SK-MEL-5 (cell line): ENCODE data around the gene B3GALT4. TPM values are rescaled to one million over a fixed set of nuclear protein-coding genes. Genes with fewer than 3 reads are reported as not detected.
A peak's percentile ranks its signal among the peaks of the same experiment; 100 is the strongest.

Experiments used
- DNase-seq: peaks from one replicate; pipeline ENCODE4 v3.0.0-alpha.2; 2016; ENCODE audit warnings: low read depth, low spot score
- in situ Hi-C: cut with HindIII; loops from 2 replicates; pipeline ENCODE4 v1.10.0; 2016; ENCODE audit warnings: low sequenced_read_pairs, high pct_unique_total_duplicates, low pct_unique_long_range_greater_than_20kb
- total RNA-seq: library from RNA; depleted of rRNA; stranded (reverse); fragments of >200 nt; shearing (Covaris generic); gene quantifications from 2 replicates; pipeline ENCODE4 v1.2.3, GENCODE V29; 2014

The B3GALT4 gene
- total RNA-seq, 1 experiment from 2014 or later: 1.0 TPM

DNA sequence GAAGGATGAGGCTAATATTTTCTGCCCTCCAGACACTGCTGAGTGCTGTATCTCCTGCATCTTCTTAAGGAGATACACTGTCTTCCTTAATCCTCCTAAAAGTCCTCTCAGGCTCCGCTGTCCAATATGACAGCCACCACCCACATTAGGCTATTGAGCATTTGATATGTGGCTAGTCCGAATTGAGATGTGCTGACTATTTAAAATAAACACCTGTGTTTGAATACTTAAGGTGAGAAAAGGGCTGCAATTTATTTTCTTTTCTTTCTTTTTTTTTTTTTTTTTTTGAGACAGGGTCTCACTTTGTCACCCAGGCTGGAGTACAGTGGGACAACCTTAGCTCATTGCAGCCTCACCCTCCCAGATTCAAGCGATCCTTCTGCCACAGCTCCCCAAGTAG, 25.0 kb downstream of the B3GALT4 start:
- in situ Hi-C loops: no loop called here
- DNase-seq: no peak

DNA sequence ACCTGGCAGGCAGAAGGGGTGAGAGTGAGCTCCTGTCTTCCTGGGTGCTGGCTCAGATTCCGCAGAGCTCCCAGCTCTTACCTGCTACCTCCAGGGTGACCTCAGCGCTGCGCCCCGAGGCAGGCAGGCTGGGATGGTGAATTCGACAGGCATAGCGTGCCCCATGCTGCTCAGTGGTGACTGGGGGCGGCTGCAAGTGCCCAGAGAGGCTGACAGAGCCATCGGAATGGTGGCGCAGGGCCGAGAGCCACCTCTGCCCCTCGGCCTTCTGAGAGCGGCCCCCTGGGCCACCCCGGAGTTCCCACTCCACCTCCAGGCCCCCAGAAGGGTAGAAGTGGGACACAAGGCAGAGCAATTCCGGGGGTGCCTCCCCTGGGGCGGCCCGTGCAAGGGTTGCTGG, 27.3 kb downstream of the B3GALT4 start:
- in situ Hi-C loops: no loop called here
- DNase-seq: no peak

DNA sequence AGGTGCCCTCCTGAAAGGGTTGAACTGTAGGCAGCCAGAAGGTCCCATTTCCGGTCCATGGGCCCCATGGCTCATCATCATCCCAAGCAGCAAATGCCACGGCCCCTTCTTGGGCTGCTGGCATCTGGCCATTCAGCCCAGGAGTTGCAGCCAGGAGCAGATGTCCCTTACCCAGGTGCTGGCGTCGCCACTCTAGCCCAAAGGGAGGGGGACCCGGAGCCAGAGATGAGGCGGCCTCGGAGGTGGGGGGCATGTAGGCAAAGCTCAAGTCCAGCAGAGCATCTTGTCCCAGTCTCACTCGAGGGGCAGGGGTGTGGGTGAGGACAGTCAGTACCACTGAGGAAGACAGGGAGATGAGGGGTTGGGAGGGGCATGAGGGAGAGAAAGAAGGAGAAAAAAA, 28.1 kb downstream of the B3GALT4 start:
- no peak for DNase-seq
- in situ Hi-C loops: no loop called here

DNA sequence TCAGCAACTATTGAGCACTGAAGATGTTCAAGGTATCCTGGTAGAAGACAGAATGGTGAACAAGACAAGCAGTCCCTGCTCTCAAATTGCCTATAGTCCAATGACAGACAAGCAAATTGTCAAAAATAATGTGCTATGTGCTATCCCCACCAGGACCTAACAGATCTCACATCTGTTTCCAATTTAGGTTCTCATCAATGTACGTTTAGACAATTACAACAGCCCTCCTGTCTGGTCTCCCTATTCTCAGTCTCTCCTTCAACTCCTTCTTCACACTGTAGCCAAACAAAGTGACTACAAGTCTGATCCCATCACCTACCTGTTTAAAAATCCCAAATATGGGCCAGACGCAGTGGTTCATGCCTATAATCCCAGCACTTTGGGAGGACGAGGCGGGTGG, 29.4 kb downstream of the B3GALT4 start:
- in situ Hi-C loops: no loop called here
- no peak for DNase-seq

DNA sequence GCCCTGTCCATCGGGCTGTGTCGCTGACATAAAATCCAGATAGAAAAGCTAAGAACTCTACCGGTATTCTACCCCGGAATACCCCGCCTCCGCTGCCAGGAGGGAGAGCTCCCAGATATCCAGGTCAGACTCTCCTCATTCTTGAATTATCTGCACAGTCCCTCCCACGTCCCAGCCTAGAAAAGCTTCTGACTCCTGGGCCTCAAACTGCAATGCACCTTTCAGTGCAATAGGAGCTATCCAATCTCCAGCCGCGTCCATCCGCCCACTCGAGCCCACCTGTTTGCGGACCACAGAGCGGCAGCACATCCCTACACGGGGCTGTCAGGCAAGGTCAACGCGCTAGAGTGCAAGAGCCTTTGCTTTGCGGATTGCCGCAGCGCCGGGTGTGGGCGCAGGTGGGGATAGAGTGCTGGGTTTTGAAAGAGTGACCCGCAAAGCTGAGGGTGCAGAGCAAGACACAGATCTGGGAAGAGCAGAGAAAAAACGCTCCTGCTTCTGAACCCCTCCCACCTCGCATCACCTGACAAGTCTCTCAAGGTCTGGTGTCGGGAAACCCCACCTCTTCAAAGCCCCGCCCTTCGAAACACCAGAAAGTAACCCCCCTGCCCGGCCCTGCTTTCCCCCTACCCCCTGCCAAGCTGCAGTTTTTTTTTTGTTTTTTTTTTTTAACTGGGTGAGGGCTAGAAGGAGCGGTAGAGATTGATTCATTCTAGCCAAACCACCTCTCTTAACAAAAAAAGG, 35.6 kb downstream of the B3GALT4 start:
- in situ Hi-C loops: no loop called here
- peak; percentile 78 for DNase-seq

DNA sequence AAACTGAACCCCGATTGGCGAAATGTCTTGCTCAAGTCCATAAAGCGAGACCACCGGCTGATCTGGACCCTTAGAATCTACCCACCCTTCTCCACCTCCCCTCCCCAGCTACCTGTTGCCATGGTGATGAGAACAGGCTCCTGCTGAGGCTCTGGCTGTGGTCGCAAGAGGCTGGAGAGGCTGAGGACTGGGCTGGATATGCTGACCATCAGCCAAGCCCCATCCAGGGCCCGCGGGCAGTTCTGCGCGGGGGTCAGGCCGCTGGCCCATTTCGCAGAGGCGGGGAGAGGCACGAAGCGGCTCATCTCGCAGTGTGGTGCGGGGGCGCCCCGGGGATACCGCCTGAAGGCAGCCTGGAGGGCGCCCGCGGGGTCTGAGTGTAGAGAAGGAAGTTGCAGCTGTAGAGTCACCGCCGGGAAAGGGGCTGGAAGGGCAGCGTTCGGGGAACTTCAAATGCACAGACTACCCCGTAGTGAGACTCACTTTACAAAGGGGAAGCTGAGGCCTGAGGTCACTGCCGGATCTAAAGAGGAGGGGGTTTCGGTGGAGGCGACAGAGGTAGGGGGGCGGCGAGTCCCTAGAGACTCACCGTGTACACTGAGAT, 36.3 kb downstream of the B3GALT4 start:
- no peak for DNase-seq
- in situ Hi-C loops: no loop called here

DNA sequence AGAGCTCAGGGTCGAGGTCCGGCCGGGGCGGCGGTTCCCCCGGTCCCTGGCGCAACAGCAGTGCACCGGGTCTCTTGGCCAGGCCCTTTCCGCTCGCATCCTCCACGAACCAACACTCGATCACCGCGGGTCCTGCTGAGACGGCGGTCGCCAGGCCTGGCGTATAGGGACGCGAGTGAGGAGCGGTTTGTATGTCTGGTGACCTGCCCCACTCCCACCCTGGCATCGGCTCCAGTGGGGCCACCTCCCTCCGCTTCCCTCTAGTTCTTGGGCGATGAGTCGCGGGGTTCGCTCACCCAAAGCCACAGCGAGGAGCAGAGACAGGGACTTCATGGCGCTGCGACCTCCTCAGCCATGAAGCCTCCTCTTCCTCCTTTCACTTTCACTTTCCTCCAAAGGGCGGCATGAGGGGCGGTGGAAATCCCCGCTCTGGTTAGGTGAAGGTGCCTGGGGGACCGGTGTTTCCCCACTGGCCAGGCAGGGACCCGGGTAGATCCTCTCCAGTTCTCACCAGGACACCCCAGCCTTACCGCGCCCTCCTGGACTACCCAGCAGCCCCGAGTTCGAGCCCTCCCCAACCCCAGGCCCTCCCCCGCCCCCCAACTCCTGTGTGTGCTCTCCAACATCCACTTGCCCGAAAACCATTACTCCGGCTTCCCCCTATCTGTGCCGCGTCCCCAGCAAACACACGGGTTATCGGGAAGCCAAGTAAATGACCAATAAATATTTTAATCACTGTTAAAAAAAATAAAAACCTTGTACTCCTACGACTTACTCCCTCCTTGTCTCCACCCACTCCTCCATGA, 37.0 kb downstream of the B3GALT4 start, which contains the start of gene TAPBP:
TAPBP (minus strand) TSS at position 370 of the 806 bp plus-strand sequence; CDS start at position 333, 37 bp downstream.
- in situ Hi-C loops: no loop called here
- DNase-seq: peak; percentile 33

DNA sequence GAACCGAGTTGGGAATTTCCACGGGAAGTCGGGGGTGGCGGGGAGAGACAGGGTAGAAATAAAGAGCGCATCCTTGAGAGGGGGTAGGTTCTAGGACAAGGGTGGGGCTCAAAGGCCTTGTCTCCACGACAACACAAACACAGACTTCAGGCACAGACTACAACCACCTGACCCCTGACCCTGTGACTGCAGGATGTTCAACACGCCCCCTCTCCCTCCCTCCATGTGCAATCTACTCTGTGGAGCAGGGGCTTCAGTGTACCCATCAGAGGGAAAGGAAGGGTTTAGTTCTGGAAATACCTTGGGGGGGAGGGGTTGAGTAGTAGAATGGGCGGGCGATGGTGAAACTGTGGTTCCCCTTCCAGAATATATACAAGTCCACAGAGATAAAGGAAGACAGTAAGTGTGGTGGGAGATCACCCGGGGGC, 37.6 kb downstream of the B3GALT4 start:
- DNase-seq: peak; percentile 62
- in situ Hi-C loops: no loop called here

DNA sequence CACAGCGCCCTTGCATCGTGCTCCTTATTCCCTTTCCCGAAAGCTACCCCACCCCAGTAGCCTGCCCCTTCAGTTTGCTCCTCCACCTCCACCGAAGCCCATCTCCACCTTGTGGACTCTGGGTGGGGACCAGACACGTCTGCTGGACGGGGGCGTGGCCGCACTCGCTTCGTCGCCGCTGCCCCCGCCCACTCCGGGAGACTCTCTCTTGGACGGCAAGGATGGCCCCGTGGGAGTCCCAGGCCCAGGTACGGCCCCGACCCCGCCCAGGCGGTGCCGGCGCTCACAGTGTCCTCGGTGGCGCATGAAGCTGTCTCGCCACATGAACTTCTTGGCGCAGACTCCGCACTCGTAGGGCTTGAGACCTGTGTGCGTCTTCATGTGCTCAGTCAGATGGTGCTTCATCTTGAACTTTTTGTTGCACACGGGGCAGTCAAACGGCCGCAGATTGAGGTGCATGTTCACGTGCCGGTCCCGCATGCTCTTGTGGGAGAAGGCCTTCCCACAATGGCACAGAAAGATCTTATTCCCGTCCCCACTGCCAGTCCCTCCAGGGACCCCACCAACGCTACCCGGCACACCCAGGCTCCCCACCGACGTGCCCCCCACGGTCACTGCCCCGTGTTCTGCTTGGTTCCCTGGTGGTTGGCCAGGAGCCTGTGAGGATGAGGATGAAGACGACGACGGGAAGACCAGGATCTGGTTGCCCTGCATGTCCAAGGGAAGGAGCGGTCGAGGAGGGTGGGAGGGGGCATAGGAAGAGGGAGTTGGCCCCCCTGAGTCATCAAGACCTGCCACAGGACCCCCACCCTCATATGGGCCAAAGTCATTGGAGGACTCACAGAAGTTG, 38.2 kb downstream of the B3GALT4 start:
- in situ Hi-C loops: no loop called here
- DNase-seq: peak; percentile 33

DNA sequence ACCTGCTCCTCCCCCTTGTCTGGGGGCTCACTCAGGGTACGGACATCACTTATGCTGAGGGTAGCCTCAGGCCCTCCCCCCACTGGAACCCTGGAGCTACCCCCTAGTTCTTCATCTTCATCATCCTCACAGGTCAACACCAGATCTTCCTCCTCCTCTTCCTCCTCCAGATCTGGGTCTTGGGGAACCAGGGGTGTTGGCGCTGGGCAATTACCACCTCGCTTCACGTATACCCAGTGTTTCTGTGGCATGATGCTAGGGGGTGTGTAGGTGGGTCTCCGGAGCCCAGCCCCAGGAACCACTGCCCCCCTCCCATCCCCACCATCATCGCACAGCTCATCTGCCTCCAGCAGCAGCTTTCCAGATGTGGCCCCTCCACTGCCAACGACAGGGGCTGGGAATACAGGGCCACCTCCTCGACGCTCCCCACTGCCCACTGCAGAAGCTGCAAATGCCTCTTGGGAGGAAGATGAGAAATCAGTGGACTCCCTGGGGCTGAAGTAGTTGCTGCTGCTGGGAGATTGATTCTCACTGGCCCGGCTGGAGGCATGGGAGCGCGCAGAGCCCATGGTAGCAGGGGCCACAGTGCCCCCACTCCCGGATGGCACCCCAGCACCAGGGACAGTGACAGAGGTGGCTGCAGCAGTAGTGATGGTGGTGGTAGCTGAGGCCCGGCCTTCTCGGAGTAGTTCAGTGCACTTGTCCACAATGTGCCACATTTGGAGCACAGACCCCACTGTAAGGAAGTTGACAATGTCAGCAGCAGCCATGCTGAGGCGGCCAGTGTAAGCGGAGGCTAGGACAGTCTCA, 39.1 kb downstream of the B3GALT4 start:
- in situ Hi-C loops: no loop called here

DNA sequence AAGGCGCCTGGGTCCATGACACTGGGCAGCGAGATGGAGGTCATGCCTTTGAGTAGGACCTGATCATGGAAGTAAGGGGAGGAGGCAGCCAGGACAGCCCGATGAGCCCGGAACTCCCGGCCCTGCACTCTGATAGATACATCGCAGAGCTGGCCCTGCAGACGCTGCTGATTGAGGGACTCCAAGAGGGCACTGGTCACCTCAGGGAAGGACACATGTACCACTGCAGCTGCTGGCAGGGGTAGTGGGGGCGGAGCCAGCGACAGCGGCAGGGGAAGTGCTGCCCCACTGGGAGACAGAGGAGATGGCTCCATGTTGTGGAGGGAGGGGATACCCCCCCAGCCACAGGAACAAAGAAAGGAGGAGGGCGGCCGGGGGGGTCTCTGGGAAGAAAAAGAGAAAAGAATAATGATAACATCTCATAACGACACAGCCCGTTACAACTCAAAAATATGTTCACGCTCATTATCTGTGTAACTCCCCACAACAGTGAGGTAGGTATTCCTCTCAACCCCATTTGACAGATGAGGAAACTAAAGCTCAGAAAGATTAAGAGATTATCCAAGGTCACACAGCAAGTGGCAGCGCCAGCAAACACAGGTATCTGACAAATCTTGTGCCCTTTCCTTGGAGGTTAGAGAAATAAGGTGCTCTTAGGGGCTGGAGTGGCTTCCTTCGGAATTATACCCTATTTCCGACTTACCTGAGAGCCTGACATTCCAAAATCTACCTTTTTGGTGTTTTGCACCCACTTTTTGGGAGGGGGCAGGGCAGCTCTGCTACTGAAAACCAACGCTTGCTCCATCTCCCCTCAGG, 39.9 kb downstream of the B3GALT4 start:
- in situ Hi-C loops: no loop called here
- no peak for DNase-seq

More for the DNA sequence above, 39.1 kb downstream of the B3GALT4 start:
- DNase-seq: no peak

DNA sequence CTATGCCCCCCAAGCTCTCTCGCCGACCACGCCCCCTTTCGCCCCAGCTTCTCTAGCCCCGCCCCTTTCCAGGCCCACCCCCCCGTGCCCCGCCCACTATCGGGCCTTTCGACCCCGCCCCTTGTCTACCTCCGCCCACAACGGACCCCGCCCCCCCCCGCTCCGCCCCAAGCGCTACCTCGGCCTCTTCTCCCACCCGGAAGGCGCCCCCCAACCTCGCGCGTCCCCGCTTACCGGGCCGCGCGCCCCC, 40.4 kb downstream of the B3GALT4 start:
- in situ Hi-C loops: no loop called here
- DNase-seq: no peak

DNA sequence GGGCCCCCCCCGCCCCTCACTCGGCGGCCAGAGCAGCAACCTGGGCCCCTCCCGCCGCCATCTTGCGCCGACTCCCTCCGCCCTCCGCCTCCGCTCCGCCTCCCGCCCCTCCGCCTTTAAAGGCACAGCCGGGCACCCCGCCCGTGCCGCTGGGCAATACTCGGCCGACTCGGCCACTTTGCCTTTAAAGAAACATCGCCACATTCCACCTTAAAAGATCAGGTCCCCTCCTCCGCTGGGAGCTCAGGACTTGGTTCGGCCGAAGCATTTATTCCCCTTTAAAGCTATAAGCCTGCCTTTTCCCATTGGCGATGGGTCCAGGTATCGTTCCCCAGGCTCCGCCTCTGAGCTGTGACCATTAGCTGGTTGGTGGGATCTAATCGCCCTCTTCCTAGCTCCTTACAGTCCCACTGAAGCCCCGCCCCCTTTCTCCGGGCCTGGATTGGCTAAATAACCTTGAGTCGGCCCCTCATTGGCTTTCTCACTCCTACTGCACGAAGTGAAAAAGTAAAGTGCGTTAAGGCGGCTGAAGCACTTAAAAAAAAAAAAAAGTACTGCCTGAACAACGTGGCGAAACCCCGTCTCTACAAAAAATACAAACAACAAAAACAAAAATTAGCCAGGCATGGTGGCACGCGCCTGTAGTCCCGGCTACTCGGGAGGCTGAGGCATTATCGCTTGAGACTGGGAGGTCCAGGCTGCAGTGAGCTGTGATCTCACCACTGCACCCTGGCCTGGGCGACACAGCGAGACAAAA, 40.9 kb downstream of the B3GALT4 start, which contains the start of gene ZBTB22:
ZBTB22 (minus strand) TSS at position 76 of the 757 bp plus-strand sequence. CDS start 828 bp downstream, outside the sequence.
- in situ Hi-C loops: no loop called here
- peak; percentile 99 for DNase-seq

DNA sequence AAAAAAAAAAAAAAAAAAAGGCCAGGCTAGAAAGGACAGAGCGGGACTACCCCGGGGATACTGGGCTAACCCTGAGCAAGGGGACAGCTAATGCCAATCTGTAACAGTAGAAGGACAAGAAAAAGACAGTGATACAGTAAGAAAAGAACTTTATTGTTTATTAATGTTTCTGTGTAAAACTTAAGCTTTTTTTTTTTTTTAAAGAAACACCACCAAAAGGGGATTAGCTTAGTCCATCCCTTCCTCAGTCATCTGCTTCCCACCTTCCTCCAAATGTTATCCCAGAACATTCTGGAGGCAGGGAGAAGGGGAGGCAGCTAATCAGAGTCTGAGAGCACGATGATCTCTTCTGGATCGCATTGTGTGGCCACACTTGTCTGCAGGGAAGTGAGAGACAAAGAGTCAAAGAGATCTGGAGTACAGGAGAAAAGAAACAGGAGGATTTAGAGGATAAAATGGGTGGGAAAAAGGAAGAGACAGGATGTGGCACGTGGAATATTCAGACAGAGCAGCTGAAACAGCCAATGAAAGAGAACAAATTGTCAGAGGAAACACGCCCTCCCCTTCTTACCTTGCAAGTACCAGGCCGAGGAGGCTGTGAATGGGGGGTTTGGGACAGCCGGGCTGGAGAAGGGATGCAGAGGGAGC, 41.6 kb downstream of the B3GALT4 start:
- no peak for DNase-seq
- in situ Hi-C loops: no loop called here

DNA sequence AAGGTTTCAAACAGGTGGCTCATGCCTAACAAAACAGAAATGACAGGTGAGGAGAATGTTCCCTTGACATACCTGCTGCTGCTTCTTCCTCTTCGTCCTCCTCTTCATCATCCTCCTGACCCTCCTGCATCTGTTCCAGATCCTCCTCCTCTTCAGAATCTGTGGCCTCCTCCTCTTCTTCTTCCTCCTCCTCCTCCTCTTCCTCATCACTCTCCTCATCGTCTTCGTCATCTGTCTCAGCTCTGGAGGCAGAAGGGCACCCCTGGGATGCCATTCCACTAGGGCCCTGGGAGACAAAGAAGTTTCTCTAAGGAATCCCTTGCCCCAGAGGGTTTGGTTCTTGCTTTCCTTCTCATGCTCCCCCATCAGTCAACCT, 43.0 kb downstream of the B3GALT4 start:
- DNase-seq: no peak
- in situ Hi-C loops: no loop called here
